ENCODE measurements around the gene FAM227B. TPM values are rescaled to one million over a fixed set of nuclear protein-coding genes. Genes with fewer than 3 reads are reported as not detected.
"Not testable (repeated sequence)": the region's sequence is repeated elsewhere in the genome, so short reads cannot be mapped to it uniquely, and the experiment has no call there.

The FAM227B gene
- total RNA-seq, 1 donor from 2014 or later, result 7.8 TPM

- H3K36me3 ChIP-seq (ENCODE audit: control insufficient read depth in 3 of 3, insufficient read depth in 3 of 3, low read length in 3 of 3), result peaks cover 6 to 12% (median 6%) of the 10 kb centered on the region in 3 donors
- H3K9ac ChIP-seq (ENCODE audit: low read depth in 1 of 3, low read length in 3 of 3), result peak overlapping the region; percentile 93 to 96 (median 93)
- peaks cover 2 to 11% (median 9%) of the 10 kb centered on the region in 3 donors for H3K4me1 ChIP-seq (ENCODE audit: control insufficient read depth in 3 of 3, insufficient read depth in 3 of 3, low read length in 3 of 3)
- H3K4me3 ChIP-seq (ENCODE audit: low read length in 3 of 3), result peak overlapping the region; percentile 79 to 89 (median 86)
- H3K27me3 ChIP-seq (ENCODE audit: control insufficient read depth in 3 of 3, insufficient read depth in 3 of 3, low read length in 3 of 3), result no peaks in the 10 kb centered on the region
- H3K9me3 ChIP-seq (ENCODE audit: control insufficient read depth in 3 of 3, low read length in 3 of 3), result no peaks in the 10 kb centered on the region
- peak overlapping the region; percentile 92 for H3K27ac ChIP-seq (ENCODE audit: low read depth, low read length)
Observed at GRCh38 chr15:49621401-49621811, 788 bp upstream of the FAM227B start.

- H3K9me3 ChIP-seq (ENCODE audit: control insufficient read depth in 3 of 3, low read length in 3 of 3), result no peaks in the 10 kb centered on the region
- no peaks in the 10 kb centered on the region for H3K27me3 ChIP-seq (ENCODE audit: control insufficient read depth in 3 of 3, insufficient read depth in 3 of 3, low read length in 3 of 3)
- H3K27ac ChIP-seq (ENCODE audit: low read depth, low read length), result peak overlapping the region; percentile 92
- H3K9ac ChIP-seq (ENCODE audit: low read depth in 1 of 3, low read length in 3 of 3), result peak overlapping the region; percentile 91 to 93 (median 93)
- peaks cover 2 to 11% (median 9%) of the 10 kb centered on the region in 3 donors for H3K4me1 ChIP-seq (ENCODE audit: control insufficient read depth in 3 of 3, insufficient read depth in 3 of 3, low read length in 3 of 3)
- H3K4me3 ChIP-seq (ENCODE audit: low read length in 3 of 3), result peak overlapping the region; percentile 83 to 89 (median 86)
- H3K36me3 ChIP-seq (ENCODE audit: control insufficient read depth in 3 of 3, insufficient read depth in 3 of 3, low read length in 3 of 3), result peaks cover 0 to 2% (median 0%) of the 10 kb centered on the region in 3 donors
Observed at GRCh38 chr15:49620199-49620598, 419 bp downstream of the FAM227B start.

- Histone ChIP-seq H3K9ac (ENCODE audit: low read depth in 1 of 3, low read length in 3 of 3) (peak overlapping the region in 1 of 3 donors; percentile 93), H3K9me3 (ENCODE audit: control insufficient read depth in 3 of 3, low read length in 3 of 3) (no peaks in the 10 kb centered on the region), H3K27me3 (ENCODE audit: control insufficient read depth in 3 of 3, insufficient read depth in 3 of 3, low read length in 3 of 3) (no peaks in the 10 kb centered on the region), H3K27ac (ENCODE audit: low read depth, low read length) (no peak overlapping the region), H3K4me1 (ENCODE audit: control insufficient read depth in 3 of 3, insufficient read depth in 3 of 3, low read length in 3 of 3) (peaks cover 2 to 11% (median 9%) of the 10 kb centered on the region in 3 donors), H3K36me3 (ENCODE audit: control insufficient read depth in 3 of 3, insufficient read depth in 3 of 3, low read length in 3 of 3) (peaks cover 0 to 6% (median 0%) of the 10 kb centered on the region in 3 donors), H3K4me3 (ENCODE audit: low read length in 3 of 3) (peak overlapping the region in 2 of 3 donors; percentile 25 to 86)
Observed at GRCh38 chr15:49619226-49619625, 1.4 kb downstream of the FAM227B start.

- not testable (repeated sequence) for H3K27me3 ChIP-seq (ENCODE audit: control insufficient read depth in 3 of 3, insufficient read depth in 3 of 3, low read length in 3 of 3); H3K36me3 ChIP-seq (ENCODE audit: control insufficient read depth in 3 of 3, insufficient read depth in 3 of 3, low read length in 3 of 3); H3K4me1 ChIP-seq (ENCODE audit: control insufficient read depth in 3 of 3, insufficient read depth in 3 of 3, low read length in 3 of 3); H3K4me3 ChIP-seq (ENCODE audit: low read length in 3 of 3); H3K9me3 ChIP-seq (ENCODE audit: control insufficient read depth in 3 of 3, low read length in 3 of 3); H3K27ac ChIP-seq (ENCODE audit: low read depth, low read length); H3K9ac ChIP-seq (ENCODE audit: low read depth in 1 of 3, low read length in 3 of 3)
Observed at GRCh38 chr15:49612240-49612639, 8.4 kb downstream of the FAM227B start.

DNA sequence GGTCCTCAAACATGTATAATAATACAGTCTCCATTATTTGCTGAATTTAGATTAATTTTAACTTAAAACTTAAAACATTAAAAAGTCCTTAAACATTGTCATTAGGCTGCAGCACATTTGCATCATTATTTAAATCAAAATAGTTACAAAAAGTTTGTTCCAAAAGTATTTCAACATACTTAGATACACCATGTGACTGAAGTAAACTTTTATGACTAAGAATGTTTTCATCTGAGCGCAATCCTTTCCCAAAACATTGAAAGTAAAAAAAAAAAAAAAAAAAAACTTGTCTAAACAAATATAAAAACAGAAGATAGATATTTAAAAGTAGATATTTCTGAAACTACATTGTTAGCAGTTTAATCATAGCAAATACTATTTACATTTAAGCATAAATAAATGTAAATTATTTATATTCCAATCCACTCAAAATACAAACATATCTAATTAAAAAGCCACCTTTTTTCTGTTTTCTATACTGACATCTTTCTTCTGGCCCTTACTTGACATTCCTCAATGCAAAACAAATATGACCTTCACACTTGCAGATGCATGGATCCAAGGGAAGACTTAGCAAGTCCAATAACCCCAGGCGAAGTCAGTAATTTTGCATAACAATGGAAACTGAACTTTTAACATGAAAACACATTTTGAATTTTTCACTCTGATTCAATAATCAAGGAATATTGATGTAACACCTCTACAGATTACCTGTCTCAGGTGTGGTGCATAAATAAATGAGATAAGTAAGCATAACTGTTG, 10.3 kb downstream of the FAM227B start:
- no peak overlapping the region for H3K27ac ChIP-seq (ENCODE audit: low read depth, low read length)
- H3K4me3 ChIP-seq (ENCODE audit: low read length in 3 of 3), result no peak overlapping the region
- H3K9ac ChIP-seq (ENCODE audit: low read depth in 1 of 3, low read length in 3 of 3), result no peak overlapping the region
- H3K4me1 ChIP-seq (ENCODE audit: control insufficient read depth in 3 of 3, insufficient read depth in 3 of 3, low read length in 3 of 3), result no peaks in the 10 kb centered on the region
- no peaks in the 10 kb centered on the region for H3K9me3 ChIP-seq (ENCODE audit: control insufficient read depth in 3 of 3, low read length in 3 of 3)
- H3K36me3 ChIP-seq (ENCODE audit: control insufficient read depth in 3 of 3, insufficient read depth in 3 of 3, low read length in 3 of 3), result peaks cover 2 to 8% (median 7%) of the 10 kb centered on the region in 3 donors
- no peaks in the 10 kb centered on the region for H3K27me3 ChIP-seq (ENCODE audit: control insufficient read depth in 3 of 3, insufficient read depth in 3 of 3, low read length in 3 of 3)

DNA sequence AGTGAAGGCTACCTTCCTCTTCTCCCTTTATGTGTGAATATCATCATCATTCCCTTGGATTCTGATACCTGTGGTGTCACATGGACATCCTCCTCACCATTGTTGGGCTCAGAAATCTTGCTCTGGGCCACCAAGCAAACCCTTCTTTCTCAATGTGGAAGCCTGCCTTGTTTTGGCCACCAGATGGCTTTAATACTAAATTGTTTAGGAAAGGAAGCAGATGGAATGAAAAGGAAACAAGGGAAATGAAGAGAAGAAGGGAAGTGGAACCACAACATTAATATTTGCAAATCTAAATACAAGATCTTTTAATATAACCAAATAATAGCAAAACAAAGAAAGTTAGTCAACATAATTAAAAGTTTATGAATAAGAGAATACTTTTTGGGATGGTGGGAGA, 14.0 kb downstream of the FAM227B start:
- Histone ChIP-seq H3K9me3 (ENCODE audit: control insufficient read depth in 3 of 3, low read length in 3 of 3) (no peaks in the 10 kb centered on the region), H3K27me3 (ENCODE audit: control insufficient read depth in 3 of 3, insufficient read depth in 3 of 3, low read length in 3 of 3) (no peaks in the 10 kb centered on the region), H3K9ac (ENCODE audit: low read depth in 1 of 3, low read length in 3 of 3) (no peak overlapping the region), H3K4me1 (ENCODE audit: control insufficient read depth in 3 of 3, insufficient read depth in 3 of 3, low read length in 3 of 3) (no peaks in the 10 kb centered on the region), H3K4me3 (ENCODE audit: low read length in 3 of 3) (no peak overlapping the region), H3K36me3 (ENCODE audit: control insufficient read depth in 3 of 3, insufficient read depth in 3 of 3, low read length in 3 of 3) (peaks cover 2 to 7% (median 3%) of the 10 kb centered on the region in 3 donors), H3K27ac (ENCODE audit: low read depth, low read length) (no peak overlapping the region)

GRCh38 chr15:49605588-49605987, 15.0 kb downstream of the FAM227B start:
- Histone ChIP-seq H3K4me3 (ENCODE audit: low read length in 3 of 3) (no peak overlapping the region), H3K9ac (ENCODE audit: low read depth in 1 of 3, low read length in 3 of 3) (no peak overlapping the region), H3K27ac (ENCODE audit: low read depth, low read length) (no peak overlapping the region), H3K27me3 (ENCODE audit: control insufficient read depth in 3 of 3, insufficient read depth in 3 of 3, low read length in 3 of 3) (no peaks in the 10 kb centered on the region), H3K9me3 (ENCODE audit: control insufficient read depth in 3 of 3, low read length in 3 of 3) (no peaks in the 10 kb centered on the region), H3K36me3 (ENCODE audit: control insufficient read depth in 3 of 3, insufficient read depth in 3 of 3, low read length in 3 of 3) (peaks cover 2 to 7% (median 3%) of the 10 kb centered on the region in 3 donors), H3K4me1 (ENCODE audit: control insufficient read depth in 3 of 3, insufficient read depth in 3 of 3, low read length in 3 of 3) (no peaks in the 10 kb centered on the region)

- Histone ChIP-seq H3K27me3 (ENCODE audit: control insufficient read depth in 3 of 3, insufficient read depth in 3 of 3, low read length in 3 of 3) (no peaks in the 10 kb centered on the region), H3K9ac (ENCODE audit: low read depth in 1 of 3, low read length in 3 of 3) (no peak overlapping the region), H3K4me3 (ENCODE audit: low read length in 3 of 3) (no peak overlapping the region), H3K4me1 (ENCODE audit: control insufficient read depth in 3 of 3, insufficient read depth in 3 of 3, low read length in 3 of 3) (no peaks in the 10 kb centered on the region), H3K27ac (ENCODE audit: low read depth, low read length) (no peak overlapping the region), H3K9me3 (ENCODE audit: control insufficient read depth in 3 of 3, low read length in 3 of 3) (no peaks in the 10 kb centered on the region), H3K36me3 (ENCODE audit: control insufficient read depth in 3 of 3, insufficient read depth in 3 of 3, low read length in 3 of 3) (peaks cover 2 to 7% (median 3%) of the 10 kb centered on the region in 3 donors)
Observed at GRCh38 chr15:49604625-49605409, 15.8 kb downstream of the FAM227B start.

- H3K4me1 ChIP-seq (ENCODE audit: control insufficient read depth in 3 of 3, insufficient read depth in 3 of 3, low read length in 3 of 3); H3K27me3 ChIP-seq (ENCODE audit: control insufficient read depth in 3 of 3, insufficient read depth in 3 of 3, low read length in 3 of 3); H3K9ac ChIP-seq (ENCODE audit: low read depth in 1 of 3, low read length in 3 of 3); H3K4me3 ChIP-seq (ENCODE audit: low read length in 3 of 3); H3K9me3 ChIP-seq (ENCODE audit: control insufficient read depth in 3 of 3, low read length in 3 of 3); H3K27ac ChIP-seq (ENCODE audit: low read depth, low read length); H3K36me3 ChIP-seq (ENCODE audit: control insufficient read depth in 3 of 3, insufficient read depth in 3 of 3, low read length in 3 of 3): not testable (repeated sequence)
Observed at GRCh38 chr15:49592829-49593316, 27.7 kb downstream of the FAM227B start.

DNA sequence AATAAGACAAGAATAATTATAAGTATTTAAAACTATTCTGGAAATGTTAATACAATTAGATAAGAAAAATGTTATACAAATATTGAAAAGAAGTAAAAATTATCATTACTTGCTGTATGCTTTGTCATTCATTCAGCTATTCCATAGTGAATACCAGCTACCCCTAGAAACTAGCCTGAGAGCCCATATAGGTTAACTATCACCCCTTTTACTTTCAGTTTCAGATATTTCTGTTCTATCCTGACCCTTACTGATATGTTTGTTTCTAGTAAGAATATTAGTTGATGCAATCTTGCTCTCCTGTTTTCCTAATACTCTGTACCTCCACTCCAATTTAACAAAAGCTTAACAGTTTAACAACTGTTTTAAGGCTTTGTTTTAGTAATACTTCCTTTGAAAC, 31.6 kb downstream of the FAM227B start:
- no peak overlapping the region for H3K4me3 ChIP-seq (ENCODE audit: low read length in 3 of 3)

More for the DNA sequence above, 31.6 kb downstream of the FAM227B start:
- Histone ChIP-seq H3K27me3 (ENCODE audit: control insufficient read depth in 3 of 3, insufficient read depth in 3 of 3, low read length in 3 of 3) (no peaks in the 10 kb centered on the region), H3K9me3 (ENCODE audit: control insufficient read depth in 3 of 3, low read length in 3 of 3) (no peaks in the 10 kb centered on the region), H3K36me3 (ENCODE audit: control insufficient read depth in 3 of 3, insufficient read depth in 3 of 3, low read length in 3 of 3) (no peaks in the 10 kb centered on the region), H3K27ac (ENCODE audit: low read depth, low read length) (no peak overlapping the region), H3K9ac (ENCODE audit: low read depth in 1 of 3, low read length in 3 of 3) (no peak overlapping the region), H3K4me1 (ENCODE audit: control insufficient read depth in 3 of 3, insufficient read depth in 3 of 3, low read length in 3 of 3) (no peaks in the 10 kb centered on the region)
